ENCODE measurements around the gene GZF1.

- TF ChIP-seq CTCF (IDR thresholded peaks at IDR 0.05) = no peak
- TF ChIP-seq EZH2 (IDR thresholded peaks at IDR 0.05; ENCODE audit: borderline replicate concordance, insufficient read depth, low read depth, low read length, poor library complexity, severe bottlenecking) = no peak
Observed at GRCh38 chr20:23341073-23341472, 20.9 kb upstream of the GZF1 start.
